OCI-M1 (cell line): ENCODE data around the gene MGAT4A.
"Not testable (repeated sequence)": the region's sequence is repeated elsewhere in the genome, so short reads cannot be mapped to it uniquely, and the experiment has no call there.

Experiments used
- DNase-seq: peaks from one replicate; lab custom pipeline; 2025; lab: John Stamatoyannopoulos, UW

MGAT4A gene

DNA sequence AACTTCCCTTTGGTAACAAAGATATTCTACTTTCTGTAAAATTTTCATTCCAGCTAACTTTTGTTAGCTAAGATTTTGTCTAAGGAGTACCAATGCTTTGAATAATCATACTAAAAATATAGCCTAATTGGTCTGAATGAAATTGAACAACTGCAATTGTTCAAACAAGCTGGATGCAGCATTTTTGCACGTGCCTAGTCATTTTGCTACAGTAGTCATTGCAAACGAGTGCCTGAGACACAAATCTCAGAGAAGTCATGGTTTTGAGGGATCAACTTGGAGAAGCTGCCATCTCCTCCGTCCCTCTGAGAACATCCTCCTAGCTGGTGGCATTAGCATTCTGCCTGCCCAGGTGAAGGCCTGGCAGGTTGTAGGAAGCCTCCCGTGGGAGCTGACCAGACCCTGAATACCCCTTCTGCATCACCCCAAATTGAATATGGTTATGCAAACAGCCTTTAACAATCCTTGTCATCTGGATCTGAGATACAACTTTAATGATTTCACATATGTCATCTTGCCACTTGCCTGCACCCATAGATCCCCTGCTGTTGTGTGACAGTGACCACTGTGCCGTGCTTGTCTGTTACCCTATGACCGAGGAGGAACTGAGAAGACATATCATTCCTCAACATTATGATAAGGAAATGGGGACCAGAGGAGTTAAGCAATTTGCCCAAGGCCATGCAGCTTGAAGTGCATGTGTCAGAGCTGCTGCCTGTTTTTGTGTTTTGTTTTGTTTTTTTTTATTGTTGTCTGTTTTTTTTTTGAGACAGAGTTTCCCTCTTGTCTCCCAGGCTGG lies 29.1 kb upstream of the MGAT4A start:
- DNase-seq, result no peak

DNA sequence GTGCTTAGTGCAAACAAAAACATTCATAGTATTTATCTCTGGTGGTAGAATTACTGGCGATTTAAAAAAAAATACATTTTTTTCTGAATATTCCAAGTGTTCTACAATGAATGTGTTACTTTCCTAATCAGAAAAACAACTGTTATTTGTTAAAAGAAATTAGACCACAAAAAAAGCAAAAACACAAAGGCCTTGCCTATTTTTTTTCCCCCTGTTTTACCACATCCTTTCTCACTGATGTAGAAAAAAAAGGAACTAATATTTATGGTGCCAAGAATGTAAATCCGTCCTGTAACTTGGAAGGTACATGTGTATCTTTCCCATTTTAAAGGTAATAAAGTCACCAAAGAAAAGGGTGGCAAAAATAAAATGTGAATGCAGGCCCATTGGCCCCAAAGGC lies 28.4 kb upstream of the MGAT4A start:
- DNase-seq, result no peak

DNA sequence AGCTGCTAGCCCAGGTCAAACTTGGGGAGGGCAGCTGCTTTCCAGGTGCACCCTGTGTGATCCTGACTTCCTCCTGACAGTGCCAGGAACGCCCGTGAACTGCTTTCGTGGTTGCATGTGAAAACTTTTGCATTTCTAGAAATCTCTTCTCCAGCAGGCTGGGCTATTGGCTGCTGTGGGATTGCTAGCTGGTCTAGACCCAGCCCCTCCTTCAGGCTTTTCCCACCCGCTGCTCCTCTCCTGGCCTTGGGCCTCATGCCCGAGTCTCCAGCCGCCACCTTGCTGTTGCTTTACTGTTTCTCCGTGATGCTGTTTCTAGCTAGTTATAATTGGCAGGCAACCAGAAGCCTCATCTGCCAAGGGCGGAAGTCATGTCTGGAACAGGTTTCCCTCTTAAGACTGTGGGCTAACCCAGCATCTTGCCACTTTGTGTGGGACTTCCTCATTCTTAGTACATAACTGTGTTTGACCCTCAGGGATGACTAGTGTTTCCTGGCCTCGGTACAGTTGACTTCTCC lies 27.0 kb upstream of the MGAT4A start:
- DNase-seq, result peak; percentile 71

DNA sequence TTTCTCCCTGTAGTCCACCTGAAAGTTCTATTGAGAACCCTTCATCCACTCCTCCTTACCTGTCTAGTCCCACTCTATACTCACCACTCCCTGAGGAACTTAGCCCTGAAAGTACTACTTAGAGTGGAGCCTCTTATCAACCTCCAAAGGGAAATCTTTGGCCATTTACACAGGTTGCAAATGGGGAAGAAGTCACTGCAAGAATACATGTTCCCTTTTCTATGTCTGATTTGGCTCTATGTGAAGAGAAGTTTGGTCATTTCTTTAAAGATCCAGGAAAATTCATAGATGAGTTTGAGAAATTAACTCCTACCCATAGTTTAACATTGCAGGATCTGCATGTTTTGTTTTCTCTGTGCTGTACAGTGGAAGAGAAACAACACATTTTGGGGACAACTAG lies 22.9 kb upstream of the MGAT4A start:
- DNase-seq, result no peak

GRCh38 chr2:98752711-98753110 lies 21.8 kb upstream of the MGAT4A start:
- not testable (repeated sequence) for DNase-seq

- no peak for DNase-seq
Measured at GRCh38 chr2:98751748-98752147, 20.8 kb upstream of the MGAT4A start.

DNA sequence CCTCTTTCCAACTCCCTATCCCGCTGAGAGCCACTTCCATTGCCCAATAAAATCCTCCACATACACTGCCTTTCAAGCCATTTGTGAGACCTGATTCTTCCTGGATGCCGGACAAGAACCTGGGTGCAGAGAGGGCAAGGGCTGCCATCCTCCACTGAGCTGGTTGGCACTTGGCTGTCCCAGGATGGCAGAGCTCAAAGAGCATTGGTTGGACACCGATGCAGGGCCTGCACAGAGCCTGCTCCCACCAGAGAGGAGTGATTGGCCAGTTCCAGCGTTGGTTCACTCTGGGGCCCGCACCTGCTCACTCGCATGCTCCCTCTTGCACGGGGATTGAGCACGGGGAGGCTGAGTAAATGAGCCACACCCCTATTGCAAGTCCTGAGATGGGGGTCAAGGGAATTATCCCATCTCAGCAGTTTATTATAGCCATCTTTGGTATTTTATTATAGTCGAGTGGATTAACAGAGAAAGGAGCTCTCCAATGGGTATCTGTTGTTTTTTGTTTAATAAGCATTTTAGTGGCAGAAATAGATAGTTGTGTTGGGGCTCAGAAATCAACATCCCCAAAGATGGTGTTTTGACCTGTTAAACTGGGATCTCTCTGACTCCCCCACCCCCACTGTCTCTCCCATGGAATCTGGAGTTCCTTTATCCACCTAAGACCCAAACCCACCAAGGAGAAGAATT lies 19.8 kb upstream of the MGAT4A start:
- DNase-seq, result no peak

- DNase-seq, result no peak
Measured at GRCh38 chr2:98749066-98749450, 18.1 kb upstream of the MGAT4A start.

- DNase-seq, result no peak
Measured at GRCh38 chr2:98748292-98749065, 17.5 kb upstream of the MGAT4A start.

- DNase-seq, result no peak
Measured at GRCh38 chr2:98747888-98748287, 17.0 kb upstream of the MGAT4A start.

DNA sequence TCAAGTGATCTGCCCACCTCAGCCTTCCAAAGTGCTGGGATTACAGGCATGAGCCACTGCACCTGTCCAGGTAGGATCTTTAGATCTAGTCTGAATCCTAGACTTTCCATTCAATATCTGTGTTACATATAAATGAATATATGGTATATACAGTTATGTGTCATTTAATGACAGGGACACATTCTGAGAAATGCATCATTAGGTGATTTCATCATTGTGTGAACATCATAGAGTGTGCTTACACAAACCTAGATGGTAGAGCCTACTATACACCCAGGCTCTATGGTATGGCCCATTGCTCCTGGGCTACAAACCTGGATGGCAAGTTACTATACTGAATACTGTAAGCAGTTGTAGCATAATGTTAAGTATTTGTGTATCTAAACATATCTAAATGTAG lies 15.5 kb upstream of the MGAT4A start:
- DNase-seq, result no peak

GRCh38 chr2:98744595-98744994 lies 13.7 kb upstream of the MGAT4A start:
- DNase-seq, result no peak

DNA sequence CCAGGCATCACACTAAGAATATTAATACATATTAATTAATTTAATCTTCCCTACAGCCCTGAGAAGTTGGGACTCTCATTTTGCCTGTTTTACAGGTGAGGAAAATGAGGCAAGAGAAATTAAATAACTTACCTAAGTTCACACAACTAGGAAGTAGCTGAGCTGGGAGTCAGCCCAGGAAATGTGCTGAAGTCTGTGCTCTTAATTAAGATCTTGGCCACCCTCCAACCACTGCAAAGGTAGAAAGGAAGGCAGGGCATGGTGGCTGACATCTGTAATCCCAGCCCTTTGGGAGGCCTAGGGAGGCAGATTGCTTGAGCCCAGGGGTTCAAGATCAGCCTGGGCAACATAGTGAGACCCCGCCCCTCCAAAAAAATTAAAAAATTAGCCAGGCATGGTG lies 12.9 kb upstream of the MGAT4A start:
- no peak for DNase-seq

DNA sequence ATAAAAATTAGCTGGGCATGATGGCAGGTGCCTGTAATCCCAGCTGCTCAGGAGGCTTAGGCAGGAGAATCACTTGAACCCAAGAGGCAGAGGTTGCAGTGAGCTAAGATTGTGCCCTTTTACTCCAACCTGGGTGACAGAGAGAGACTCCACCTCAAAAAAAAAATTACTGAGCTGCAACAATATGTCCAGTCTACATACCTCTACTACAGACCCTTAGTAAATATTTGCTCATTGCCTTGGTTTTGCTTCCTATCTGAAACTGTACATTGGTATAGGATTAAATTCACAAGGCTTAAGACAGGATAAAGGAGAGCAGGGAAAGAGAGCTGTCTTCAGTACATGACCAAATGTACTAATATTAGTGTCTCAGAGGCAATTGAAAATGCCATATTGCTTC lies 8.1 kb upstream of the MGAT4A start:
- DNase-seq, result no peak

DNA sequence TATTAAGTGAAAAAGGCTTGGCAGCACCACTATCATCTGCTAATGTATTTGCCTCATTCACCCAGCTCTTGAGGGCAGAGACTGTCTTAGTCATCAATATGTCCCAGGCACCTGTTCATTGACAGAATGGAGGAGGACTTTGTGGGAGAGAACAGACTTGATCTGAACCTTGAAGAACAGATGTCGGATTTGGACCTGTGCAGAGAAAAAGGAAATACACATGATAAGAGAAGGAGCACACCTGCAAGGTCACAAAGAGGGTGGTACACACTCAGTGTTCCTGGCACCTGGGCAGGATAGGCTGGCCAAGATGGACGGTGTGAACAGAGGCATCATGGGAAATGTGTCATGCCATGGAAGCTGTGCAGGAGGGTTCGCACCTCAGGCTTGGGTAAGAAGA lies 7.4 kb upstream of the MGAT4A start:
- no peak for DNase-seq

DNA sequence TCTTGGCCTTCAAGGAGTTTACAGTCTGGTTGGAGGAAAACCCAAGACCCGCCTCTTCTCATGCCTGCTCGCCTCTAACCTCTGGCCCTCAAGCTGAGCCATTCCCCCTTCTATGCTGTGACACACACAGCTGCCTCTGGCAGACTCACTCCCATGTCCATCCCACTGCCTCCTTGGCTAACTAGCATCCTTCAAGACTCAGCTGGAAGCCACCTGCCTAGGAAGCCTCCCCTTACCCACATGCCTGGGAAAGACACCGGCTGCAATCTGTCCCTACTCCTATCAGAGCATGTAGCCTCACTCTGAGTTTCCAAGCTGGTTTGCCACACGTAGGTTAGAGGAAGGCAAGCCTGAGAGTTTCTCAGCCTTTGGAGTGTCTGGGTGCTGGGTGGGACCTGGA lies 6.9 kb upstream of the MGAT4A start:
- no peak for DNase-seq

DNA sequence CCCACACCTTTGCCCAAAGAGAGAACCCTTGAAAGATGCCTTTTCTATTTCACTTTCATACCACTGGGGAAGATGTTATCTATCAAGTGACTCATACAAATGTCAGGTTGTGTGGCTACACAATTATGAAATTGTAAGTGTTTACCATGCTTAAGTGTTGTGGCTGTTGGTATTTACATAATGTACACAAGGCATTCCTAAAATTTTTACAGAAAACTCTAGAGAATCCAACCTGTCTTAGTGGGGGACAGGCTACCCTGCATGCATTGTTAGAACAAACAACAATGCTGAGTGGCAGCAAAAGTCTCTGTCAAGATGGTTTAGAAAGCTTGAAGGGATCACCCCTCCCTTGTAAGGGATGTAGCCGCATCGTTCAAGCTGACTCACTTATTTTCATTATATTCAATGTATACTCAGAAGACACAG lies 5.5 kb upstream of the MGAT4A start:
- DNase-seq, result peak; percentile 7

- DNase-seq, result peak; percentile 92
Measured at GRCh38 chr2:98734823-98735260, 3.9 kb upstream of the MGAT4A start.

GRCh38 chr2:98734162-98734561 lies 3.2 kb upstream of the MGAT4A start:
- DNase-seq, result no peak

DNA sequence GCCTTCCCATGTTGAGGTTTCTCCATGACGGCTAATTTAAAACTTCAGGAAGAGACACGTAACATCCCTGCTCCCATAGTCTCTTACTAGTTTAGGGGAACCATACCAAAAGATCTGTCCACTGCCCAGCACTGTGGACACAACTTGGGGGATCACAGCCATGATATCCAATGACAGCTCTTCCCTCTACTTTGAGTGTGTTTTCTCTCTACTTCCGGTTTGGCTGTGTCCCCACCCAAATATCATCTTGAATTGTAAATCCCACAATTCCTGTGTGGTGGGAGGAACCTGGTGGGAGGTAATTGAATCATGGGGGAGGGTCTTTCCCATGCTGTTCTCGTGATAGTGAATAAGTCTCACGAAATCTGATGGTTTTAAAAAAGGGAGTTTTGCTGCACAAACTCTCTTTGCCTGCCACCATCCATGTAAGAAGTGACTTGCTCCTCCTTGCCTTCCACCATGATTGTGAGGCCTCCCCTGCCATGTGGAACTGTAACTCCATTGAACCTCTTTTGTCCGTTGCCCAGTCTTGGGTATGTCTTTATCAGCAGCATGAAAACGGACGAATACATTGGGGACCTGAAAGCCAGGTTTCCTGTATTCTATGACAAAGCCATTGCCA lies 1.6 kb upstream of the MGAT4A start:
- DNase-seq, result no peak

GRCh38 chr2:98731894-98732349 lies 990 bp upstream of the MGAT4A start:
- no peak for DNase-seq

GRCh38 chr2:98730707-98731040 lies 258 bp downstream of the MGAT4A start:
- DNase-seq, result no peak
